Glutamatergic neuron (in vitro differentiated cells): ENCODE data around the gene SLC2A1. TPM values are rescaled to one million over a fixed set of nuclear protein-coding genes. Genes with fewer than 3 reads are reported as not detected.

Experiments used
- DNase-seq: peaks from one replicate; pipeline ENCODE4 v3.0.0; 2022
- H3K27ac Mint-ChIP-seq: one replicate; pipeline ENCODE4 v1.8.0; 2020; ENCODE audit warnings: mild to moderate bottlenecking, mixed read lengths, inconsistent platforms; ENCODE audit not compliant: unreplicated experiment
- H3K27me3 Mint-ChIP-seq: one replicate; pipeline ENCODE4 v1.8.0; 2020; ENCODE audit warnings: mild to moderate bottlenecking, moderate library complexity, mixed read lengths, inconsistent platforms; ENCODE audit not compliant: unreplicated experiment
- H3K36me3 Mint-ChIP-seq: one replicate; pipeline ENCODE4 v1.8.0; 2020; ENCODE audit warnings: mild to moderate bottlenecking, mixed read lengths, inconsistent platforms; ENCODE audit not compliant: unreplicated experiment
- H3K4me1 Mint-ChIP-seq: one replicate; pipeline ENCODE4 v1.8.0; 2020; ENCODE audit warnings: mild to moderate bottlenecking, low read depth, mixed read lengths, inconsistent platforms; ENCODE audit not compliant: unreplicated experiment
- H3K4me3 Mint-ChIP-seq: one replicate; pipeline ENCODE4 v1.8.0; 2020; ENCODE audit warnings: mild to moderate bottlenecking, mixed read lengths, inconsistent platforms; ENCODE audit not compliant: unreplicated experiment
- H3K9me3 Mint-ChIP-seq: one replicate; pipeline ENCODE4 v1.8.0; 2020; ENCODE audit warnings: mild to moderate bottlenecking, moderate library complexity, mixed read lengths, inconsistent platforms; ENCODE audit not compliant: unreplicated experiment
- CTCF ChIP-seq: fragments of 200-600 bp; sonication (generic); IDR thresholded peaks from one replicate; pipeline ENCODE4 v1.5.0; 2021; ENCODE audit not compliant: partially characterized antibody, unreplicated experiment
- total RNA-seq: library from RNA; stranded (reverse); fragmentation: NEBNext Ultra II Directional; extraction: Animal tissue kit (Norgen Biotek cat#: 25700); gene quantifications from one replicate; pipeline ENCODE4 v1.2.1, GENCODE V29; 2021; ENCODE audit not compliant: unreplicated experiment

The SLC2A1 gene
- total RNA-seq, 1 donor from 2014 or later: 25.0 TPM

GRCh38 chr1:42935313-42935895 is 23.3 kb downstream of the SLC2A1 start:
- no peak for TF ChIP-seq CTCF
- Mint-ChIP-seq H3K4me3 (no peak overlapping the region), H3K36me3 (peaks cover 3% of the 10 kb centered on the region), H3K27me3 (peaks cover 5% of the 10 kb centered on the region), H3K27ac (no peak overlapping the region), H3K9me3 (peaks cover 2% of the 10 kb centered on the region), H3K4me1 (peaks cover 2% of the 10 kb centered on the region)
- DNase-seq: no peak

GRCh38 chr1:42934541-42935312 is 23.9 kb downstream of the SLC2A1 start:
- TF ChIP-seq CTCF: no peak
- Mint-ChIP-seq H3K4me1 (peaks cover 2% of the 10 kb centered on the region), H3K27me3 (peaks cover 5% of the 10 kb centered on the region), H3K9me3 (peaks cover 2% of the 10 kb centered on the region), H3K27ac (no peak overlapping the region), H3K4me3 (no peak overlapping the region), H3K36me3 (peaks cover 3% of the 10 kb centered on the region)
- no peak for DNase-seq

GRCh38 chr1:42933610-42934491 is 24.8 kb downstream of the SLC2A1 start:
- TF ChIP-seq CTCF: no peak
- H3K4me1 Mint-ChIP-seq: peaks cover 2% of the 10 kb centered on the region
- no peak for DNase-seq
- no peak overlapping the region for H3K4me3 Mint-ChIP-seq
- peaks cover 2% of the 10 kb centered on the region for H3K9me3 Mint-ChIP-seq
- peaks cover 5% of the 10 kb centered on the region for H3K27me3 Mint-ChIP-seq
- peaks cover 3% of the 10 kb centered on the region for H3K36me3 Mint-ChIP-seq
- H3K27ac Mint-ChIP-seq: no peak overlapping the region

- DNase-seq: peak; percentile 3
- H3K36me3 Mint-ChIP-seq: peaks cover 9% of the 10 kb centered on the region
- peaks cover 5% of the 10 kb centered on the region for H3K27me3 Mint-ChIP-seq
- H3K4me3 Mint-ChIP-seq: no peak overlapping the region
- TF ChIP-seq CTCF: no peak
- H3K27ac Mint-ChIP-seq: no peak overlapping the region
- peaks cover 2% of the 10 kb centered on the region for H3K9me3 Mint-ChIP-seq
- H3K4me1 Mint-ChIP-seq: peaks cover 2% of the 10 kb centered on the region
These were observed 25.5 kb downstream of the SLC2A1 start for GRCh38 chr1:42933060-42933586.
